ENCODE results near the gene KIF7. TPM values are rescaled to one million over a fixed set of nuclear protein-coding genes. Genes with fewer than 3 reads are reported as not detected.

KIF7 gene
- total RNA-seq, 6 experiments from 2014 or later: 0.34 to 0.92 (median 0.48) TPM

GRCh38 chr15:89653578-89653977 lies 1.7 kb downstream of the KIF7 start:
- Histone ChIP-seq H3K4me1 (peaks cover 0 to 9% (median 0%) of the 10 kb centered on the region in 4 donors), H3K27me3 (no peaks in the 10 kb centered on the region), H3K4me3 (no peak overlapping the region), H3K36me3 (no peaks in the 10 kb centered on the region), H3K27ac (no peak overlapping the region), H3K9me3 (no peaks in the 10 kb centered on the region)
- intact Hi-C loops (cut with DNase I): no loop called here
- no peak for TF ChIP-seq POLR2A (IDR thresholded peaks at IDR 0.05)
- TF ChIP-seq CTCF (IDR thresholded peaks at IDR 0.05): no peak
- 100% methylated on average over 2 of the region's 2 CpGs for whole genome bisulfite sequencing (ENCODE audit: insufficient coverage, low coverage, low lambda C conversion rate, missing lambda C conversion rate)
- ATAC-seq (no peak), DNase-seq (no peak)

GRCh38 chr15:89652666-89653065 lies 2.6 kb downstream of the KIF7 start:
- WGBS (ENCODE audit: insufficient coverage, low coverage, low lambda C conversion rate, missing lambda C conversion rate): 65% methylated on average over 6 of the region's 16 CpGs
- no peaks in the 10 kb centered on the region for H3K27me3 ChIP-seq
- DNase-seq (no peak), ATAC-seq (no peak)
- TF ChIP-seq POLR2A (IDR thresholded peaks at IDR 0.05): no peak
- no peak for TF ChIP-seq CTCF (IDR thresholded peaks at IDR 0.05)
- no peak overlapping the region for H3K4me3 ChIP-seq
- H3K4me1 ChIP-seq: peaks cover 0 to 9% (median 0%) of the 10 kb centered on the region in 4 donors
- no peaks in the 10 kb centered on the region for H3K36me3 ChIP-seq
- H3K9me3 ChIP-seq: no peaks in the 10 kb centered on the region
- H3K27ac ChIP-seq: no peak overlapping the region
- intact Hi-C loops (cut with DNase I): no loop called here

DNA sequence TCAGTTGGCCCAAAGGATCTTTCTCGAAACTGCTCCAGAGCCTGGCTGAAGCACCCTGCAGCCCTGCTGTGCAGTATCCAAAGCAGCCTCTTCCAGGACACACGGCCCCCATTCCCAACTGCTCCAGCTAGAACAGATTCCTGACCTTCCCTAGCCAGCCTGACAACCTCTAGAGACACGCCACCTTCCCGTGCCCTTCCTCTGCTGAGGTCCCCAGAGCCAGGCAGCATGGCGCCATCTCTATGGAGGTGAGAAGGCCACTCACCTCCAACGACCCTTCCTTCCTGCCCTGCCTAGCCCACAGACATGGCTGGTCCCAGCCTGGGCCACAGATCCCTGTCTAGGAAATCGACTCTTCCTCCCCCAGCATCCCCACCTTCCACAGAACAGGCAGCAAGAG lies 3.1 kb downstream of the KIF7 start:
- H3K9me3 ChIP-seq: no peaks in the 10 kb centered on the region
- no peaks in the 10 kb centered on the region for H3K27me3 ChIP-seq
- ATAC-seq: no peak
- no peak overlapping the region for H3K27ac ChIP-seq
- intact Hi-C loops (cut with DNase I): no loop called here
- no peak for DNase-seq
- H3K4me1 ChIP-seq: peaks cover 0 to 9% (median 0%) of the 10 kb centered on the region in 4 donors
- no peaks in the 10 kb centered on the region for H3K36me3 ChIP-seq
- no peak for TF ChIP-seq CTCF (IDR thresholded peaks at IDR 0.05)
- TF ChIP-seq POLR2A (IDR thresholded peaks at IDR 0.05): no peak
- H3K4me3 ChIP-seq: no peak overlapping the region
- WGBS (ENCODE audit: insufficient coverage, low coverage, low lambda C conversion rate, missing lambda C conversion rate): 81% methylated on average over 4 of the region's 7 CpGs

DNA sequence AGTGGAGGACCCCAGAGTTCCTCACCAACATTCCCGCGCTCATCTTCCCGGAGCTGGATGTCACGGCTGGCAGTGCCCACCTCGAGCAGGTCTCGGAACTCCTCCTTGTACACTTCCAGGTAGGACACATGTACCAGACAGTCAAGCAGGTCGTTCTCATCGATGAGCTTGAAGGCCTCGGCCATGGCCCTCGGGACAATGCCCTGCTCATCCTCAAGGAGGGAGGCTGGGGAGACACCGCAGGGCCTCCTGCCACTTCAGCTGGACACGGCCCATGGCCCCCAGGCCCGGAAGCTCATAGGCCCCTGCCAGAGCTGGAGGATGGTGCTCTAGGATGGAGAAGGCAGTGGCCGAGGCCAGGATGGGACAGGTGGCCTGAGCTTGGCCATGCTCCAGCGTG lies 5.6 kb downstream of the KIF7 start:
- no peaks in the 10 kb centered on the region for H3K9me3 ChIP-seq
- intact Hi-C loops (cut with DNase I): no loop called here
- H3K36me3 ChIP-seq: no peaks in the 10 kb centered on the region
- H3K4me3 ChIP-seq: no peak overlapping the region
- WGBS (ENCODE audit: insufficient coverage, low coverage, low lambda C conversion rate, missing lambda C conversion rate): no CpG with 5 or more reads among the region's 15 CpGs
- ATAC-seq (no peak), DNase-seq (no peak)
- TF ChIP-seq CTCF (IDR thresholded peaks at IDR 0.05) (no peak), POLR2A (IDR thresholded peaks at IDR 0.05) (no peak)
- peaks cover 0 to 3% (median 0%) of the 10 kb centered on the region in 4 donors for H3K4me1 ChIP-seq
- no peaks in the 10 kb centered on the region for H3K27me3 ChIP-seq
- H3K27ac ChIP-seq: no peak overlapping the region
